ENCODE measurements around the gene HMGA1. TPM values are rescaled to one million over a fixed set of nuclear protein-coding genes. Genes with fewer than 3 reads are reported as not detected.

The HMGA1 gene
- polyA plus RNA-seq, 1 donor, result 106 TPM

DNA sequence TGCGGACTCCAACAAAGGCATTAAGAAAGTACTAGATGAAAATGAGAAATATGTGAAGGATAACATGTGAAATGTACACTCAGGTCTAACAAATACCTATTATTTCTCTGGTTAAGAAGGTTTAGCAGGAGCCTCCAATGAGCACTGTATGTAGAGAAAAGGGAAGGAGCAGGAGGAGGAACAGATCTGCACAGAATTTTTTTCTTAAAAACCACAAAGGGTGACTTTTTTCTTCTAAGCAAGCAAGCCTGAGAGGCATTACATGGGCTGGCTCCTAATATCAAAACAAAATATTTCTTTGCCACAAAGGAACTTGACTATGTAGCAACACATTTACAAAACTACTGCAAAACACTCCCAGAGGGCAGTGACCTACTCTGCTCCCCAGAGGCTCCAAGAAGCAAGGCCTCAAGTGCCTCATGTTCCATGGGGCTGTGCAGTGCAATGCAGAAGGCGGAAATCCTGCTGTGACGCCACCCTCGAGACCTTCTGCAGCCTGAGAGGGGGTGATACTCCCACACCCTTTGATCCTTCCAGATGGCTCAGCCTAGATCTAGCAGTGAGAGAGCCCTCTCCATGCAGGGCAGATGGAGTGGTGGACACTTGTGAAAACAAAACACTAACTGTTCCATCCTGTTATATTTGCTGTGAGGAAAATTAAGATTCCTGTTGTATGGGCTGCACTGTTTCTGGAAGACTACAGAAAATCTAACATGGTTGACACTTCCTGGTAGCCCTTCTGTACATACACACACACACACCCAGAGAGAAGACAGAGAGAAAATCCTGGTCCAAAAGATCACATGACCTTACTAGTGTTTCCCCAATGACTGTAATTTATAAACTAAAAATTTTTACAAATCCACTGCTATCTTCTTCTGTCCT is 48.1 kb downstream of the HMGA1 start:
- no peak for DNase-seq

DNA sequence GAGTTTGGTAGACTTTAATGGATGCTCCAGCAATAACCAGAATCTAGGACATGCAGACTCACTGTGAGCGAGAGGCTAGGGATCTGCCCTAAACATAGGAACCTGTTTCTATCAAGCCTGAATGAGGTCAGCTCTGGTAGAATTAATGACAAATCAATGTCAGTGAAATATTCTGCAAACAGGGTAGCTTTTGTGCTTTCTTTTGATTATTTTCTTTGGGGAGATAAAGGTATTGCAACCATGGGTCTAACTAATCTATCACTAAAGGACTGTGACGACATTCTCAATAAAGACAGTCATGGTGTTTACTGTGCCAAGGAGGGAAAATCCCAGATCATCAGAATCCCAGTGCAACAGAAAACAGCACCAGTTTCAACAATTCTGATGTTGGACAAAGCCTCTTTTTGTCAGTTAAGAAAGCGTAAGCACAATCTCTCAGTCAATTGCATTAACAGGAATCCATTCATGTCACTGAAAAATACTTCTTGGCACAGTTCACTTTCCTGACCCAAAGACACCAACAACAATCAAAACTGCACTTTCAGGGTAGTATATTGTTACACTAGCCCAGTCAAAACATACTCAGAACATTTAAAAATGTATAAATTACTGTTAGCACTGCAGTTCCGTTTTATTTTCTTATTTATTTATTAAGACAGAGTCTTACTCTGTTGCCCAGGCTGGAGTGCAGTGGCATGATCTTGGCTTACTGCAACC is 48.9 kb downstream of the HMGA1 start:
- no peak for DNase-seq

DNA sequence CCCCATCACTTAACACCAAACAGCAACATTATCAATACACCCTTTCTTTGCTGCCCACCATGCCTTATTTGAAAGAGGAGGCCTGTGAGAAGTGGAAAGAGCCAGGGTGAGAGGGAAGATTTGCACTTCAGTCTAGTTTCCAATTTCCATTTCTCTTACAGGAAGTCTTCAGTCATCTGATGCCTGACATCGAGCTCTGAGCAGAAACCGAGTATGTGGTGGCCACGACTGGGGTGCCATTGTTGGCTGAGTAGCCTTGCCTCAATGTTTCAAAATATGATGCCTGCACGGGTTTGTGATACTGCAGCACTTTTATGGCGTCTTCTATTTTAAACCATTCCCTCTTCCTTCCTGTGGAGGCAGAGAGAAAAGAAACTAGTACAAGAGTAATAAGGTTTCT is 51.9 kb downstream of the HMGA1 start:
- no peak for DNase-seq

DNA sequence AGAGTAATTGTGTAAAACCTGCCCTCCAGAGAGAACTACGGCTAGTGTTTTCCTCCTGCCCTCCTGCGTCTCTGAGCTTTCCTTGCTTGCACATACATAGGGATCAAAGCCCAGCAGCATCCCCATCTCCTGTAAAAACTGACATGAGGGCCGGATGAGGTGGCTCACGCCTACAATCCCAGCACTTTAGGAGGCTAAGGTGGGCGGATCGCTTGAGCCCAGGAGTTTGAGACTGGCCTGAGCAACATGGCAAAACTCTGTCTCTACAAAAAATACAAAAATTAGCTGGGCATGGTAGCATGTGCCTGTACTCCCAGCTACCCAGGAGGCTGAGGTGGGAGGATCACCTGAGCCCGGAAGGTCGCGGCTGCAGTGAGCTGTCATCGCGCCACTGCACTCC is 52.5 kb downstream of the HMGA1 start:
- DNase-seq, result no peak

DNA sequence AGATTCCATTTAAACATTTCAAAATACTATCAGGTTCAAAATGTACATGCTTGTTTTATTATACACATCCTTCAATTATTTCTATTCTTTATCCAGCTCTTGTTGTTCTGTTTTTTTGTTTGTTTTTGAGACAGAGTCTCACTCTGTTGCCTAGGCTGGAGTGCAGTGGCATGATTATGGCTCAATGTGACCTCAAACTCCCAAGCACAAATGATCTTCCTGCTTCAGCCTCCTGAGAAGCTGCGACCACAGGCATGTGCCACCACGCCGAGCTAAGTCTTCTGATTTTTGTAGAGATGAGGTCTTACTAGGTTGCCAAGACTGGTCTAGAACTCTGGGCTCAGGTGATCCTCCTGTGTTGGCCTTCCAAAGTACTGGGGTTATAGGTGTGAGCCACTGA is 56.3 kb downstream of the HMGA1 start:
- DNase-seq, result no peak

DNA sequence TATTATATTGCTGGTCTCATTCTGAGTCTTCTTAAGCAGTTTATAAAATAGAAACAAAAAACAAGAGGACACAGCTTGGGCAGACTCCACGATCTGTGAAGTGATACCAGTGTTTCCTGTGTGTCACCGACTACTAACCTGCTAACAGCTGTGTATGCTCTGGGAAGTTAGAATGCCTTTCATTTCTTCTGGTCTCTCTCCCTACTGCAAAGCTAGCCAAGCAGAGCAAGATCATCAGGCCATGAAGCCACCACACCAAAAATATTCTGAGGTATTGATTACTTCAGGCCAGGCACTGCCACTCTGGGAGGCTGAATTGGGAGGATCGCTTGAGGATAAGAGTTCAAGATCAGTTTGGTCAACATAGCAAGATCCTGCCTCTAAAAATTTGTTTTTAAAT is 59.0 kb downstream of the HMGA1 start:
- no peak for DNase-seq

Other genes with a start within 250 kb of the HMGA1 start
- gene GRM4, start 90.8 kb upstream of the HMGA1 start, polyA plus RNA-seq (ENCODE audit: insufficient read length), result 0.53 TPM
- 9.5 TPM for gene SMIM29, start 12.1 kb downstream of the HMGA1 start, polyA plus RNA-seq (ENCODE audit: insufficient read length)
- gene NUDT3, start 155.8 kb downstream of the HMGA1 start, polyA plus RNA-seq (ENCODE audit: insufficient read length), result 16.7 TPM
- gene RPS10, start 189.2 kb downstream of the HMGA1 start, polyA plus RNA-seq (ENCODE audit: insufficient read length), result 1,078 TPM
- gene PACSIN1, start 229.2 kb downstream of the HMGA1 start, polyA plus RNA-seq (ENCODE audit: insufficient read length), result 0.57 TPM